GM12872 (cell line): Measurements from ENCODE around the gene LY6G6D.

Experiments used
- TF ChIP-seq, protein P1 (sequence below): IDR thresholded peaks from 3 replicates; pipeline ENCODE4 v1.5.1; 2011; ENCODE audit warnings: low read depth, mild to moderate bottlenecking, low read length, moderate library complexity; ENCODE audit not compliant: insufficient read depth

LY6G6D gene

GRCh38 chr6:31717499-31718222, 2.5 kb downstream of the LY6G6D start:
- TF ChIP-seq, protein P1, sequence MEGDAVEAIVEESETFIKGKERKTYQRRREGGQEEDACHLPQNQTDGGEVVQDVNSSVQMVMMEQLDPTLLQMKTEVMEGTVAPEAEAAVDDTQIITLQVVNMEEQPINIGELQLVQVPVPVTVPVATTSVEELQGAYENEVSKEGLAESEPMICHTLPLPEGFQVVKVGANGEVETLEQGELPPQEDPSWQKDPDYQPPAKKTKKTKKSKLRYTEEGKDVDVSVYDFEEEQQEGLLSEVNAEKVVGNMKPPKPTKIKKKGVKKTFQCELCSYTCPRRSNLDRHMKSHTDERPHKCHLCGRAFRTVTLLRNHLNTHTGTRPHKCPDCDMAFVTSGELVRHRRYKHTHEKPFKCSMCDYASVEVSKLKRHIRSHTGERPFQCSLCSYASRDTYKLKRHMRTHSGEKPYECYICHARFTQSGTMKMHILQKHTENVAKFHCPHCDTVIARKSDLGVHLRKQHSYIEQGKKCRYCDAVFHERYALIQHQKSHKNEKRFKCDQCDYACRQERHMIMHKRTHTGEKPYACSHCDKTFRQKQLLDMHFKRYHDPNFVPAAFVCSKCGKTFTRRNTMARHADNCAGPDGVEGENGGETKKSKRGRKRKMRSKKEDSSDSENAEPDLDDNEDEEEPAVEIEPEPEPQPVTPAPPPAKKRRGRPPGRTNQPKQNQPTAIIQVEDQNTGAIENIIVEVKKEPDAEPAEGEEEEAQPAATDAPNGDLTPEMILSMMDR: no peak

DNA sequence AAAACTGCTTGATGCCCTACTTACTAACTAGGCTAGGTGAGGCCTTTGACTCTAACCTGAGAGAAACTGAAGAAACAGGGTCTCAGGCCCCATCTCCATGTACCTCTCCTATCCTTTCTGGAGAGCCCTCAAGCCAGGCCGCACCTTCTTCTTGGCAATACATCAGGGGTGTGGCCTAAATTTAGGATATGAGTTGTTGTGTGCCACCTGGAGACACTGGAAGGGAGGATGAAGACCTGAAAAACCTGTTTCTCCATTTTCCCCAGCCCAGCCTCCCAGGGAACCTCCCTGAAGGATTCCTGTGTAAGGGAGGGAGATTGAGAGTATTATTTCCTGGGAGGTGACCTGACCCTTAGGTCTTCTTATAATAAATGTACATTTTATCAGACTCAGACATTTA, 3.1 kb downstream of the LY6G6D start:
- TF ChIP-seq, protein P1: no peak

DNA sequence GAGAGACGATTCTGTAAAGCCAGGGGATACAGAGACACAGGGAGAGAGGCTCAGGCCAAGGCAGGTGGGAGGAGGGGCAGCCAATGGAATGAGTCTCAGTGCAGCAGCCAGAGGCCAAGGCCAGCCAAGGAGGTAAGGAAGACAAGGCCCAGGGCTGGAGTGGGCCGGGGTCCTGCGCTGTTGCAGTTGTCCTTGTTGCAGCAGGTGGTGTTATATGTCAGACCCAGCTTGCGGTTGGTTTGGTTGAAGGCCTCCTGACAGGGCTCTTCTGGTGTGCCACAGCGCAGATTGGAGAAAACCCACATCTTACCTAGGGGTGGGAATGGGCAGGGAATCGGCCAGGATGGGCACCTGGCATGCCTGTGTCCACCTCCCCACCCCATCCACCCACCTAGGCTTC, 3.9 kb downstream of the LY6G6D start:
- TF ChIP-seq, protein P1: no peak

DNA sequence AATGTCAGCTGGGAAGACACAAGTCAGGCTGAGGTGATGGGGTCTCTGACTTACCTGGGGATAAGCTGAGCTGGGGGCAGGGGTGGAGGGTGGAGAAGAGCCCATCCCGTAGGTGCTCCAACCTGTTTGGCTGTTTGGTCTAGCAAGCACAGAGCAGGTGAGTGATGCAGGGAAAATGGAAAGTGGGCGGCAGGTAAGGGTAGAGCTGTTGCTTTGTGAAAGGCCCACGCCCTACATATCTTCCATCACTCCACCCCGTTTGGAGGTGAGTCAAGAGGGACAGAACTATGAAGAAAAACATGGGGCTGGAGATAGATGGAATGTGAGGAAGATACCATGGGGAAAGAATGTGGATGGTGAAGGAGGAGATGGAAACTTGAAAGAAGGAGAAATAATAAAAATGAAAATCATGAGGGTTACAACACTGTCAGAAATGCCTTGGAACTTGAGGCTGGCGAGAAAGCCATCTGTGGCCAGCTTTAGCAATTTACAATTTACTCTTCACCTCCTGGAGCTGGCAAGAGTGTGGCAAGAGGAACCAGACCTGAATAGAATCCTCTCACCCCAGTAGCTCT, 5.1 kb downstream of the LY6G6D start:
- TF ChIP-seq, protein P1: no peak

DNA sequence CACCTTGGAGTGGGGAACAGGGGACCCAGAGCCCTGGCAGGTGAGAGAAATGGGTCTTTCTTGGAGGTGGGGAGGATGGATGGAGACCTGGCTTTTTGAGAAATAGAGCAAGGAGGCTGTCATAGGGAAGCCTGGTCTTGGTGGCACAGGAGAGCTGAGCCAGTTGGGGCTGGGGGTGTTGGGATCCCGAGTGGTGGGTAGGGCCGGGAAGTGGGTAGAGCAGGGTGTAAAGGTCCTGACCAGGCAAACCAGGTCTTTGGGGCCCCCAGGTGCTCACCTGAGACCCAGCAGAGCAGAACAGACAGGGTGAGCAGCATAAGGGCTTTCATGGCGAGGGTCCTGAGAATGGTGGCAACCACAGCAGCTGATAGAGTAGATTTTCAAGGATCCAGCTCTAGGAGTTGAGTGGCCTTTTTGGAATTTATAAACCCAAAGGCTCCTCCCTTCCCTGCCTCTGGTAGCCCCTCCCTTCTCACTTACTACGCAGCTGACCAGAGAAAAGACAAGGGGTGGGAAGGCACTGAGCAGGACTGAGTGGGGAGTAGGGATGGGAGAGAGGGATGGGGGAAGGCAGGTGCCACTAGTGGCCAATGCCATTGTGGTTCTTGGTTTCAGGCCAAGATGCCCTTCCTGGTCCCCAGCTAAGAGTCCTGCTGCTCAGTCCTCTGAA, 6.3 kb downstream of the LY6G6D start, which contains the start of gene LY6G6C:
Gene LY6G6C (minus strand): TSS at position 396 of the 670 bp plus-strand sequence. CDS start 67 bp downstream, at position 329.
- TF ChIP-seq, protein P1: no peak

GRCh38 chr6:31722173-31722572, 7.0 kb downstream of the LY6G6D start:
- TF ChIP-seq, protein P1: no peak

DNA sequence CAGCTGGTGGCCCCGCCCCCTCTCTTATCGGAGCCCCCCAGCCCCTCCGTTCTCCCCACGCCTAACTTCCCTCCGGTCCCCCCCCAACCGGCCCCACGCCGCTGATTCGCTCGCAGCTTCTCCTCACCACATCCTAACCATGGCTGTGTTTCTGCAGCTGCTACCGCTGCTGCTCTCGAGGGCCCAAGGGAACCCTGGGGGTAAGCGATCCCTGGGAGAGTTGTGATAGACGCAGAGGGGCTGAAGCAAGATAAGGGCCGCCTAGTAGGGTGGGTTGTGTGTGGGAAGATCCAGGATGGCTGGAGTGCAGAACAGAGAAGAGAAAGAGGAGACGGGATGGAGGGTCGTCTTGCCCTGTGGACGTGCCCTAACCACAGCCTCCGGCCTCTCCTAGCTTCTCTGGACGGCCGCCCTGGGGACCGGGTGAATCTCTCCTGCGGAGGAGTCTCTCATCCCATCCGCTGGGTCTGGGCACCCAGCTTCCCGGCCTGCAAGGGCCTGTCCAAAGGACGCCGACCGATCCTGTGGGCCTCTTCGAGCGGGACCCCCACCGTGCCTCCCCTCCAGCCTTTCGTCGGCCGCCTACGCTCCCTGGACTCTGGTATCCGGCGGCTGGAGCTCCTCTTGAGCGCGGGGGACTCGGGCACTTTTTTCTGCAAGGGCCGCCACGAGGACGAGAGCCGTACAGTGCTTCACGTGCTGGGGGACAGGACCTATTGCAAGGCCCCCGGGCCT, 8.3 kb downstream of the LY6G6D start, which contains the start of gene MPIG6B:
Gene MPIG6B (plus strand): TSS at position 129 of the 735 bp plus-strand sequence. CDS start 11 bp downstream, at position 140.
- TF ChIP-seq, protein P1: no peak
